Panc1 (cell line): Measurements from ENCODE around the gene CCDC38.

Experiments
- CTCF ChIP-seq: fragments of 450-650 bp; IDR thresholded peaks from 2 replicates; pipeline ENCODE4 v1.5.1; 2017; ENCODE audit warnings: mild to moderate bottlenecking
- POLR2AphosphoS5 ChIP-seq: IDR thresholded peaks from 2 replicates; pipeline ENCODE4 v1.6.1; 2012; ENCODE audit warnings: mild to moderate bottlenecking, low read depth, low read length, moderate library complexity
- TCF7L2 ChIP-seq: IDR thresholded peaks from 2 replicates; pipeline ENCODE4 v1.6.1; 2011; ENCODE audit warnings: mild to moderate bottlenecking, low read depth, low read length, inconsistent platforms
- TF ChIP-seq, protein P1 (sequence below), 2 experiments: IDR thresholded peaks; 2 replicates each; pipeline ENCODE4 v1.6.1; 2011 to 2012; ENCODE audit warnings: low read depth in 2 of 2, control low read depth in 1 of 2, low read length in 1 of 2, mild to moderate bottlenecking in 1 of 2, moderate library complexity in 1 of 2; ENCODE audit not compliant: insufficient read depth in 1 of 2

- TF ChIP-seq CTCF (no peak), POLR2AphosphoS5 (no peak), TCF7L2 (no peak)
- TF ChIP-seq, protein P1, sequence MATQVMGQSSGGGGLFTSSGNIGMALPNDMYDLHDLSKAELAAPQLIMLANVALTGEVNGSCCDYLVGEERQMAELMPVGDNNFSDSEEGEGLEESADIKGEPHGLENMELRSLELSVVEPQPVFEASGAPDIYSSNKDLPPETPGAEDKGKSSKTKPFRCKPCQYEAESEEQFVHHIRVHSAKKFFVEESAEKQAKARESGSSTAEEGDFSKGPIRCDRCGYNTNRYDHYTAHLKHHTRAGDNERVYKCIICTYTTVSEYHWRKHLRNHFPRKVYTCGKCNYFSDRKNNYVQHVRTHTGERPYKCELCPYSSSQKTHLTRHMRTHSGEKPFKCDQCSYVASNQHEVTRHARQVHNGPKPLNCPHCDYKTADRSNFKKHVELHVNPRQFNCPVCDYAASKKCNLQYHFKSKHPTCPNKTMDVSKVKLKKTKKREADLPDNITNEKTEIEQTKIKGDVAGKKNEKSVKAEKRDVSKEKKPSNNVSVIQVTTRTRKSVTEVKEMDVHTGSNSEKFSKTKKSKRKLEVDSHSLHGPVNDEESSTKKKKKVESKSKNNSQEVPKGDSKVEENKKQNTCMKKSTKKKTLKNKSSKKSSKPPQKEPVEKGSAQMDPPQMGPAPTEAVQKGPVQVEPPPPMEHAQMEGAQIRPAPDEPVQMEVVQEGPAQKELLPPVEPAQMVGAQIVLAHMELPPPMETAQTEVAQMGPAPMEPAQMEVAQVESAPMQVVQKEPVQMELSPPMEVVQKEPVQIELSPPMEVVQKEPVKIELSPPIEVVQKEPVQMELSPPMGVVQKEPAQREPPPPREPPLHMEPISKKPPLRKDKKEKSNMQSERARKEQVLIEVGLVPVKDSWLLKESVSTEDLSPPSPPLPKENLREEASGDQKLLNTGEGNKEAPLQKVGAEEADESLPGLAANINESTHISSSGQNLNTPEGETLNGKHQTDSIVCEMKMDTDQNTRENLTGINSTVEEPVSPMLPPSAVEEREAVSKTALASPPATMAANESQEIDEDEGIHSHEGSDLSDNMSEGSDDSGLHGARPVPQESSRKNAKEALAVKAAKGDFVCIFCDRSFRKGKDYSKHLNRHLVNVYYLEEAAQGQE (IDR thresholded peaks at IDR 0.05; ENCODE audit: insufficient read depth in 1 of 2, low read depth in 2 of 2, low read length in 1 of 2): no peak
Measured at GRCh38 chr12:95829395-95829794, 113.0 kb downstream of the CCDC38 start.
